ENCODE results near the gene CBLB. TPM values are rescaled to one million over a fixed set of nuclear protein-coding genes. Genes with fewer than 3 reads are reported as not detected.

CBLB gene
- total RNA-seq, 1 experiment from 2014 or later, result 5.0 TPM

DNA sequence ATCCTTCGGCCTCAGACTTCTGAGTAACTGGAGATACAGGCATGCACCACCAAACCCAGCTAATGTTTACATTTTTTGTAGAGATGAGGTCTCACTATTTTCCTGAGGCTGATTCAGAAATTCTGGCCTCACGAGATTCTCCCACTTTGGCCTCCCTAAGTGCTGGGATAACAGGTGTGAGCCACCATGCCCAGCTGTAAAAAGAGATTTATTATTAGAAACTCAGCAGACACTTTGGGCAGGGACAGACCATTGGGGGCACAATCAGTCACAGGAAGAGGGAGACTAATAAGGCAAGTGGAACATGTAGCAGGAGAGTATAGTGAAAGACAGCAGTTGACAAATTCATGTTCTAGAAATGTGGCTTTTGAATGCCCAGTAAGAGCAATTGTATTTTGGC is 249.2 kb downstream of the CBLB start:
- Histone ChIP-seq H3K27me3 (replicated peaks) (no peaks in the 10 kb centered on the region), H3K9me3 (replicated peaks) (no peaks in the 10 kb centered on the region), H3K4me3 (no peak overlapping the region), H3K36me3 (no peaks in the 10 kb centered on the region), H3K4me1 (replicated peaks) (peaks cover 32% of the 10 kb centered on the region), H3K27ac (peak overlapping the region; percentile 43; the same call in 1 of the 2 replicates)
- DNase-seq (ENCODE audit: low read depth in 1 of 2, low spot score in 2 of 2), result peak in 1 of 2 experiments; percentile 16

DNA sequence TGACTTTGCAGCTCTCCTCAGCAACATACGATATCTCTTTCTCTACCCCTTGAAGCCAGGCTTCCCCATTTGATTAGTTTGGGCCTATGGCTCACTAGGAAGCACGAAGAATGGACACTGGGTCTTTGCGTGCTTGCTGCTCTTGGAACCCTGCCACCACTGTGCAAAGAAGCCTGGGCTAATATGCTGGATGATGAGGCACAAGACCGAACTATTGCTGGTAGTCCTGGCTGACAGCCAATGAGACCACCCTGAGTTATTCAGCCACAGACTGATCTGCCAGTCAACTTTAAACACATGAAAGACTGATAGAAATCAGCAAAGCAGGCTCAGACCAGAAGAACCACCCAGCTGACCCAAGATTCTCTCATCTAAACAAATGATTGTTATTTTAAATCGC is 250.3 kb downstream of the CBLB start:
- H3K27me3 ChIP-seq (replicated peaks), result no peaks in the 10 kb centered on the region
- peak; percentile 69 to 92 for DNase-seq (ENCODE audit: low read depth in 1 of 2, low spot score in 2 of 2)
- H3K4me3 ChIP-seq, result no peak overlapping the region
- no peaks in the 10 kb centered on the region for H3K9me3 ChIP-seq (replicated peaks)
- peaks cover 37% of the 10 kb centered on the region for H3K4me1 ChIP-seq (replicated peaks)
- H3K36me3 ChIP-seq, result no peaks in the 10 kb centered on the region
- no peak overlapping the region for H3K27ac ChIP-seq

DNA sequence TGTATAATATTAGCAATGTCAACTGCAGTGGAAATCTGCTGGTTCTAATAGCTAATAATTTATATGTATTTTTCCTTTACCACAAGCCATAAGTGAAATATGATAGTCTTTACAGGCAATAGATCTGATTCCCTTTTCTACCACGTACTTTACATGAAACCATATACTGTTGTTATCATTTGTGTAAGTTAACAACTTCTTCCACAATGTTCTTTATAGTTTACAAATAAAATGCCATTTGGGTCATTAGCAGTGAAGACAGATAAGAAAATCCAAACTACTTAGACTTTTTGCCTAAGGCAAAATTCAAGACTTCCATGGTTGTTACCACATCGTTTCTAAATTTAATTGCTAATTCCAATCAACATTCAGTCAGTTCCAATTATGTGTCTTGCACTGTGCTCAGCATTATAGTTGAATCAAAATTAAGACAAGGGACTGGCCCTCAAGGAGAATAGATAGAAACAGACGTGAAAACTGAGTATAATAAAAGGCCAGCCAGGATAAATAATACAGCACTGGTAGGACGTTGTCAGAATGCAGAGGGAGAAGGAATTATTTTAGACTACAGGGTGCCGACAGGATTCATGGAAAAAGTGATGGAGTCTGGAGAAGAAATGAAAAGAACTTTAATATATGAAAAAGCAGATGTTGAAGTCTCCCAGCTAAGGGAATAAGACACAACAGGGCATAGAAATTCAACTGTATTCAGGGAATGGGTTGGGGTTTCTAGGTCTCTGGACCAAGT is 252.3 kb downstream of the CBLB start:
- H3K4me3 ChIP-seq, result no peak overlapping the region
- peaks cover 37% of the 10 kb centered on the region for H3K4me1 ChIP-seq (replicated peaks)
- no peaks in the 10 kb centered on the region for H3K9me3 ChIP-seq (replicated peaks)
- H3K36me3 ChIP-seq, result no peaks in the 10 kb centered on the region
- DNase-seq (ENCODE audit: low read depth in 1 of 2, low spot score in 2 of 2), result no peak
- no peak overlapping the region for H3K27ac ChIP-seq
- no peaks in the 10 kb centered on the region for H3K27me3 ChIP-seq (replicated peaks)

DNA sequence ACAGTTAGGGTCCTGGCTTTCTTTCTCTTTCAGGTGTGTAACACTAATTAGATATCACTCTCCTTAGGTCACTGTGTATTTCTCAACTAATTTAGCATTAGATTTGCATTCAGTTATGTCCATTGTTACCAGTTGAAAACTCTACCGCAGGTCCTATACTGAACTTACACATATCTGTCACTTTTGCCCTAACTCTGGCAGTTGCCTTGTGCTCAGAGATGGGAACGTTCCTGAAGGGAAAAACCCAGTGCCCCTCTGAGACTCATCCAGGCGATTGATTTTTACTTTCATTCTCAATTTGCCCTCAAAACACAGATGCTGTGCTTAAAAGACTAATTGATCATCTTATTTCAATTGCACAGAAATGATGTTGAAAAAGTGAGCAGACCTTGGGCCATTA is 253.0 kb downstream of the CBLB start:
- H3K27ac ChIP-seq, result no peak overlapping the region
- no peaks in the 10 kb centered on the region for H3K9me3 ChIP-seq (replicated peaks)
- no peaks in the 10 kb centered on the region for H3K36me3 ChIP-seq
- H3K4me3 ChIP-seq, result no peak overlapping the region
- no peaks in the 10 kb centered on the region for H3K27me3 ChIP-seq (replicated peaks)
- no peak for DNase-seq (ENCODE audit: low read depth in 1 of 2, low spot score in 2 of 2)
- H3K4me1 ChIP-seq (replicated peaks), result peaks cover 36% of the 10 kb centered on the region

DNA sequence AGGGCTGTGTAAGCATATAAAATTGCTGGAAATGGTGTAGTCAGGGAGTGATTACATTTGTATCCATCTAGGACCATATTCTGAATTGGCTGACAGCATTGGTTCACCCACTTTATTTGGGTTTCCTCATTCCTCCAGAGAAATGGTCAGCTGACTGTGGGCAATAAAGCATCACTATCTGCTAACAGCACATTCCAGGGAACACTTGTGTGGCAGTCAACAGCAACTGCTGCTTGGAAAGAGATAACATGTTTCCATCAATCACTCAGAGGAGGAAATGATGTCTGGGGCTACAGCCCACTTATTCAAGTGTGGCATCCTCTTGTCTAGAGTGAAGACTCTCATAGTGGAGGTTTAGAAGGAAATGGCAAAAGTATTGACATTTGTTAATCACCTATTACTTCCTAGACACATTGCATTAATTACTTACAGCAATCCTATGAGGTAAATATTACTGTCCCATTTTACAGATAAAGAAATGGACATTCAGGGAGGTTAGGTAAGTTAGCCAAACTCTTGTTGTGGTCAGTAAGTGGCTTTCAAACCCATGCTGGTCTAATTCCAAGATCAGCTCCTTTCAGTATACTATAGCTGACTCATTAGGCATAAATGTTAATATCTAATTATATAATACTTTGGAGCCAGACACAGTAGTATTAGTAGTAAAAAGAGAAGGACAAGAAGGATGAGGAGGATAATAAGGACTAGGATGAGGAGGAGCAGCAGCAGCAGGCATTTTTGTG is 254.4 kb downstream of the CBLB start:
- no peaks in the 10 kb centered on the region for H3K36me3 ChIP-seq
- no peaks in the 10 kb centered on the region for H3K27me3 ChIP-seq (replicated peaks)
- H3K9me3 ChIP-seq (replicated peaks), result no peaks in the 10 kb centered on the region
- H3K4me3 ChIP-seq, result no peak overlapping the region
- no peak overlapping the region for H3K27ac ChIP-seq
- no peak for DNase-seq (ENCODE audit: low read depth in 1 of 2, low spot score in 2 of 2)
- peaks cover 22% of the 10 kb centered on the region for H3K4me1 ChIP-seq (replicated peaks)

DNA sequence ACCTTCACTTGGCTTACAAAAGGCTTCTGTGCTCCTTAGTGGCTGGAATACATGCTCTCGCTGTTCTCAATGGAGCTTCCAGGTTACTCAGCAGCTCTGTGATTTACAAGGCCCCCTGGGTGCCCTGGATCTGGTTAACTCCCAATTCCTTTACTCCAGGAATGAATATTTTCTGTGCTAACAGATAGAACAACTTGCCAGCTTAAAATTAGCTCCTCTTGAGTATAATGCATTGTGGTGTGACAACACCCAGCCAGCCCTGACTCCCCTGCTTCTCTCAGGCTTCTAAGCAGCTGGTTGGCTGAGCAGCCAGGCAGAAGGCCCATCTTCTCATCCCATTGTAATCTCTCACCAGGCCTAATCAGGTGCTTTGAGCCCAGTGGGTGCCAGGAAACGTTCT is 255.7 kb downstream of the CBLB start:
- Histone ChIP-seq H3K4me1 (replicated peaks) (peaks cover 9% of the 10 kb centered on the region), H3K4me3 (no peak overlapping the region), H3K9me3 (replicated peaks) (no peaks in the 10 kb centered on the region), H3K27ac (no peak overlapping the region), H3K36me3 (no peaks in the 10 kb centered on the region), H3K27me3 (replicated peaks) (no peaks in the 10 kb centered on the region)
- no peak for DNase-seq (ENCODE audit: low read depth in 1 of 2, low spot score in 2 of 2)

DNA sequence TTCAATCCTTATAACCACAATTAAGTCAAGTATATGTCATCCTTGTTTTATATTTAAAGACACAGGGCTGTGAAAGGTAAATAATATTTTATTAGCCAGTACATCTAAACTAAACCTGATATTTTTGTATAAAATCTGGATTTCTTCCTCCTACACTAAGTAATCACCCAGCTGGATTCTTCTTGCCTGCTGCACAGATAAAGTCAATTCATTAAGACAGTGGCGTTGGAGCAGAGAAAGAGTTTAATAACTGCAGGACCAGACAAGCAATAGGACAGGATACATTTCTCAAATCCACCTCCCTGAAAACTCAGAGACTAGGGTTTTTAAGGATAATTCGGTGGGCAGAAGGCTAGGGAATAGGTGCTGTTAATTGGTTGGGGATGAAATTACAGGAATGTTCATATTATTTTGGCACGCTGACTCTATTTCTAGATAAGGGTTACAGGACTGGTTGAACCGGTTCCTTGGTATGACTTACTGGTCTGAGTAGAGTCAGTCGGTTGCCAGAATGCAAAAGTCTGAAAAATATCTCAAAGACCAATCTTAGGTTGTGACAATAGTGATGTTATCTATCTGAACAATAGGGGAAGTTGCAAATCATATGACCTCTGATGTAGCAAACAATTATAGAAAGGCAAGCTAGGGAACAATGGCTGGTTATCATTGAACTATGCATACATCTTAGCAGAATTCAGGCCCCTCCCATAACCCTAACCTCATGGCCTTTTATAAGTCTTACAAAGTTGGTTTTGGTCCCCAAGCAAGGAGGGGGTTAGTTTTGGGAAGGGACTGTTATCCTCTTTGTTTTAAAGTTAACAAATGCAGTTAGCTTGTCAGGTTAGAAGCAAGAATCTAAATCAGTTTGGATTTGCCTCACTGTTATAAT is 257.3 kb downstream of the CBLB start:
- DNase-seq (ENCODE audit: low read depth in 1 of 2, low spot score in 2 of 2), result no peak
- Histone ChIP-seq H3K27me3 (replicated peaks) (no peaks in the 10 kb centered on the region), H3K4me1 (replicated peaks) (peaks cover 6% of the 10 kb centered on the region), H3K36me3 (no peaks in the 10 kb centered on the region), H3K9me3 (replicated peaks) (no peaks in the 10 kb centered on the region), H3K27ac (no peak overlapping the region), H3K4me3 (no peak overlapping the region)

DNA sequence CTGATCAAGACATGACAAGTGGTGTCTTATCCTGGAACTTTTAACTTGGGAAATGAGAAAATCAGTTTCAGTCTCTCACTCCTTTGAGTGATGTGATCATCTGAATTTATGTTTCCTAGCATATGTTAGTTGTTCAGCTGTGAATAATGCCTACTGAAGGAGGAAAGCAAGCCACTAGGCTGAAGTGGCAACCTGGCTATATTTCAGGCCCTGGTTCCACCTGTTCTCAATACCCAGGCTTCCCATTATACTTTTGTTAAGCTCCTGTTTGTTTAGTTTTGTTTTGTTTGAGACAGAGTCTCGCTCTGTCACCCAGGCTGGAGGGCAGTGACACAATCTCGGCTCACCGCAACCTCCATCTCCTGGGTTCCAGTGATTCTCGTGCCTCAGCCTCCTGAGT is 258.3 kb downstream of the CBLB start:
- no peak overlapping the region for H3K27ac ChIP-seq
- H3K36me3 ChIP-seq, result no peaks in the 10 kb centered on the region
- H3K27me3 ChIP-seq (replicated peaks), result no peaks in the 10 kb centered on the region
- no peak overlapping the region for H3K4me3 ChIP-seq
- DNase-seq (ENCODE audit: low read depth in 1 of 2, low spot score in 2 of 2), result no peak
- no peaks in the 10 kb centered on the region for H3K9me3 ChIP-seq (replicated peaks)
- peaks cover 16% of the 10 kb centered on the region for H3K4me1 ChIP-seq (replicated peaks)

DNA sequence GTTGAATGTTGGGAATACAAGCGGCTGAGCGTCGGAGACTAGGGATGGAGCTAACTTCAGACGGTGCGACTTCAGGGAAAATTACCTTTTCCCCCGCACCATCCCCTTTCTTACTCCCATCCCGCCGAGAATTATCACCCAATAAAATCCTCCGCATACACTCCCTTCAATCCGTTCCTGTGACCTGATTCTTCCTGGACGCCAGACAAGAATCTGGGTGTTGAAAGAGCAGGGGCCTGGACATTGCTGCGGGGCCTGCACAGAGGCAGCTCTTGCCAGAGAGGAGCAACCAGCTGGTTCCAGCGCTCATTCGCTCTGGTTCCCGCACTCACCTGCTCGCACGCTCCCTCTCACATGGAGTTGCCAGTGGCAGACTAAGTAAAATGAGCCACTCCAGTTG is 260.2 kb downstream of the CBLB start:
- no peaks in the 10 kb centered on the region for H3K36me3 ChIP-seq
- H3K27ac ChIP-seq, result no peak overlapping the region
- H3K9me3 ChIP-seq (replicated peaks), result no peaks in the 10 kb centered on the region
- H3K4me3 ChIP-seq, result no peak overlapping the region
- peaks cover 11% of the 10 kb centered on the region for H3K4me1 ChIP-seq (replicated peaks)
- H3K27me3 ChIP-seq (replicated peaks), result no peaks in the 10 kb centered on the region
- no peak for DNase-seq (ENCODE audit: low read depth in 1 of 2, low spot score in 2 of 2)

DNA sequence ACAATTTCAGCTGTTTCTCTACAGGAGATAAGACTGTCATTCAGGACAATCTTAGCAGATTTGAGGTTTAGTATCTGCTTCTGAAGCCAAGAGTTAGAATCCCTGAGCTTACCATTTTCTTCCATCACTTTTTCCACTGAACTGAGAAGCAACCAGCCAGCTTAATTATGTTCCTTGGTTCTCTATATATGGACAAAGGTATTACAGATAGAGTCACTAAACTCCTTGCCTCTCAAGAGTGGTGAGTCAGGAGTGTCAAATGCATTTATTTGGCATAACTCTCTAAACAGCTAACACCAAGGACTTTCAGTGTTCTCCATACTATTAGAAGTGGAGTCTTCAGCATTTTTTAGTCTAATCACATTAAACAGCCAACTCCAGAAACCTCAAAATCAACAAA is 262.8 kb downstream of the CBLB start:
- Histone ChIP-seq H3K27ac (no peak overlapping the region), H3K4me3 (no peak overlapping the region), H3K36me3 (no peaks in the 10 kb centered on the region), H3K9me3 (replicated peaks) (no peaks in the 10 kb centered on the region), H3K4me1 (replicated peaks) (peaks cover 11% of the 10 kb centered on the region), H3K27me3 (replicated peaks) (no peaks in the 10 kb centered on the region)
- DNase-seq (ENCODE audit: low read depth in 1 of 2, low spot score in 2 of 2), result peak in 1 of 2 experiments; percentile 38
